H4 (cell line): ENCODE results near the gene AACS. TPM values are rescaled to one million over a fixed set of nuclear protein-coding genes. Genes with fewer than 3 reads are reported as not detected.

Experiments
- DNase-seq: peaks from one replicate; pipeline ENCODE4 v3.0.0-alpha.2; 2015; ENCODE audit warnings: low spot score
- total RNA-seq: library from RNA; depleted of rRNA; stranded (reverse); fragments of >200 nt; shearing (Covaris generic); gene quantifications from 2 replicates; pipeline ENCODE4 v1.2.3, GENCODE V29; 2014; rRNA removed

The AACS gene
- total RNA-seq, 1 experiment from 2014 or later = 21.4 TPM

- DNase-seq = peak; percentile 72
These were observed 120.7 kb downstream of the AACS start, which contains the start of gene TMEM132B for GRCh38 chr12:125185740-125186470. TMEM132B (plus strand) TSS chr12:125186386.

- no peak for DNase-seq
These were observed 121.4 kb downstream of the AACS start for GRCh38 chr12:125186471-125187147.

- no peak for DNase-seq
These were observed 122.0 kb downstream of the AACS start for GRCh38 chr12:125187148-125187745.

DNA sequence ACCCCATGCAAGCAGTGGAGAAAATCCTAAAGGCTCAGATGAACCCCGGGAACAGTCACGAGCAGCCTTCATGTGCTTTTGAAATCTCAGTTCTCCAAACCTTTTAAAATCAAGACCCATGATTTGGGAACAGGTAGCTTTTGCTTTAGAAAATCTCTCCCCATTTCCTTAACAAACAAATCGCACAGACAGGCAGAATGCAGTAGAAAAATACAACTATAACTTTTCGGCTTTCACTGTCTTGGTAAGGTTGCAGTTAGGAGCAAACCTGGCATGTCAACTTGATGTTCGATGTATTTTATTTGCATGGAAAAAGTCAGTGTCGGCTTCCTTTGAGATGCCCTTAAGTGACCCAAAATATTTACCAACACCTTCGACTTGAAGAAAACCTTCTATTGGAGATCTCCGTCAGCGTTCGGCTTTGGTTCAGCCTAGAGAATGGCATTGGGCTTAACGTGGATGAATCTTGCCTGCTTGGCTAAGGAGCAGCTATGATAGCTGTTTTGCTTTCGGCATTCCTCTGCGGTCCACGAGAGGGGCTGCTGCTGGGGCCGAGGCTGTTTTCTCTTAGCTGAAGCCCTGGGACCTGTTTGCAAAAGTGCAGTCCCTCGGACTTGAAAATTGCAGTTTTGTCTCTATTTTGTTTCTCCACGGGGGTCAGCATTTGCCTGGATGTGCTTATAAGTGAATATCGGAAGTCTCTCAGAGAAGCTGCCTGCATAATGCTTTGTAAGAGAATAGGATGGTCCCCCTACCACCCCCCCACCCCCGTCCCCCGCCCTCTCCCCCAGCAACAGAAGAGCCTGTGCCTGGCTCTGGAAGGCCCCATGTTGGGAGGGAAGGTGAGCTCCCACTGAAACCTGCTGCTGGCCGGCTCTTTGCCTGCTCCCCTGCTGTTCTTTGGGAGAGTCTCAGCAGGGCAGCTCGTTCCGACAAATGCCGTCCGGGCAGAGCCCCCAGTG is 122.8 kb downstream of the AACS start:
- DNase-seq = no peak

DNA sequence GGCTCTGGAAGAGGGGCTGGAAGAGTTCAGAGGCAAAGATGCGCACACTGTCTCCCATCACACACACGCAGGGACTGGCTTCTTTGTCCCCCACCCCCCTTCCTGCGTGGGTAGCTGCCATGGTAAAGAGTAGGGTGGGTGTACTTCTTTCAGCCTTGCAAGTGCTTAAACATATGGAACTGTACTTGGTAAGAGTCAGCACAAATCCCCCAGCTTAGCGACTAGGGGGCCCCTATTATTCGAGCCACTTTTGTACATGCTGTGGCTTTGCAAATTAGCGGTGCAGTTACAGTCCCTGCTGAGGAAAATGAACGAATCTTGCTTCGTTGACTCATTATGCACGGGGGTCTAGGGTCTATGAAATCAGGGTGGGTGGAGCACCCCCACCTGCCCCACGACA is 123.8 kb downstream of the AACS start:
- no peak for DNase-seq

DNA sequence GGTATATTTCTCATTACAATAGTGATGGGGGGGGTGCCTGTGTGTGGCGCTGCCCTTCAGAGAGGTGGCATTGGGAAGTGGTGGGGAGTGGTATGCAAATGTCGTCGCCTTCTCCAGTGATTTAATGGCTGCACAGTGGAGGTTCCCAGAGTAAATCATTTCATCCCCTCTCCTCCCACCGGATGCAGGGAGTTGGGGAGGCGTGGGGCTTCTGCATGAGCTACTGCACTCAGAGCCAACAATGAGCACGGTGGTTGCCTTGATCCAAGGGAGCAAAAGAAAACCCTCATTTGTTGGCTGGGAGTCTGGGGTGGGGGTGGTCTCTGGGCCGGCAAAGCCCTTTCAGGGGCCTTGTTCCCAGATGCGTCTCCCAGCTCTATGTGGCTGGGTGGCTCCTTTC is 124.3 kb downstream of the AACS start:
- DNase-seq = no peak

- no peak for DNase-seq
These were observed 126.3 kb downstream of the AACS start for GRCh38 chr12:125191361-125192087.

GRCh38 chr12:125192690-125193221 is 127.5 kb downstream of the AACS start:
- DNase-seq = no peak

Other genes with a start within 250 kb of the AACS start
- gene SCARB1, start 201.6 kb upstream of the AACS start, total RNA-seq = 19.5 and 26.8 TPM in 2 replicates
- gene UBC, start 150.8 kb upstream of the AACS start, total RNA-seq = 1,269 and 1,552 TPM in 2 replicates
- 9.8 and 14.3 TPM in 2 replicates for gene DHX37, start 76.3 kb upstream of the AACS start, total RNA-seq
- gene BRI3BP, start 71.8 kb upstream of the AACS start, total RNA-seq = 7.7 and 8.8 TPM in 2 replicates
- gene TMEM132B, start 121.0 kb downstream of the AACS start, total RNA-seq = 3.2 and 6.6 TPM in 2 replicates